Measurements from ENCODE around the gene ARIH2.

ARIH2 gene

GRCh38 chr3:48929358-48930035, 10.9 kb downstream of the ARIH2 start:
- no peak for DNase-seq

GRCh38 chr3:48930590-48930989, 11.9 kb downstream of the ARIH2 start:
- no peak for DNase-seq

GRCh38 chr3:48931944-48932580, 13.4 kb downstream of the ARIH2 start:
- DNase-seq: no peak

DNA sequence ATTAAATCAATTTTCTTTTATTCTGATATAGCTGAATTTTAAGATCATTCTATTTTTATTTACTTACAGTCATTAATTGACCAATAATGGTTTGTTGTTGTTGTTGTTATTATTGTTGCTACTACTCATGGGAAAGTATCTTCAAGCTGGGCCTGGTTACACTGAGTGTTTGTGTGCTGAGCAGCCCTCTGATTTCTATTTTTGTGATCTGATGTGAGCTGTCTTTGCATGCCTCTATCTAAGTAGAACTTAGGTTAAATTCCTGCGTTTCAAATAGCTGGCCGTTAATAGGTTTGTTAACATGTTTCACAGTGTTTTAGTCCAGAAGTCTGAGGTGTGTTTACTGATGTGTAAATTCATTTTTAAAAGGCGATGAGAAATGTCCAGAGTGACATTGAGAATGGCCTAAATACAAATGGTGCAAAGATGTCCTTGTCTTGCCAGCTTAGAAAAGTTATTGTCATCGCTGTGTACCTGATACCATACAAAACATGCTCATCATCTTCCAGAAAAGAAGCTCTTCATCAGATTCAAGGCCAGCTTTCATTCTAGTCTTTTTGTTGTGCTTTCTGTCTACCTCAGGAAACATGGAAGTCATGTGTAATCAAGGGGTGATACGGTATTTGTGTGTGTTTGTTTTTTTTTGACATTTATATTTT, 15.8 kb downstream of the ARIH2 start:
- no peak for DNase-seq

DNA sequence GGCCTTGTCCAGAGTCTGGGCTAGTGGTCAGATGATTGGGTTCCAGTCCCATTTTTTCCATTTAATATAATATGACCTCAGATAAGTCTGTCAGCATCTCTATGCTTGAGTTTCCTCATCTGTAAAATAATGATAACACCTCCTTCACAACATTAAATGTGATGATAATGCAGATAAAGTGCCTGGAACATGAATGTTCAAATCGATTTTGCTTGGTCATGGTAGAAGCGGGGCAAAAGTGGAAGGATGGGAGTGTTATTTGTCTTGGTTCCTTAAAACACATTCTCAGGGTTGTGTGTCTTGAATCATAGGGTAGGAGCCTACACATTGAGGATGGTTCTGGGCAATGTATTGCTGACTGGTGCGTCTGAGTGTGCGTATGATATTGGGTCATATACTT, 16.9 kb downstream of the ARIH2 start:
- no peak for DNase-seq

DNA sequence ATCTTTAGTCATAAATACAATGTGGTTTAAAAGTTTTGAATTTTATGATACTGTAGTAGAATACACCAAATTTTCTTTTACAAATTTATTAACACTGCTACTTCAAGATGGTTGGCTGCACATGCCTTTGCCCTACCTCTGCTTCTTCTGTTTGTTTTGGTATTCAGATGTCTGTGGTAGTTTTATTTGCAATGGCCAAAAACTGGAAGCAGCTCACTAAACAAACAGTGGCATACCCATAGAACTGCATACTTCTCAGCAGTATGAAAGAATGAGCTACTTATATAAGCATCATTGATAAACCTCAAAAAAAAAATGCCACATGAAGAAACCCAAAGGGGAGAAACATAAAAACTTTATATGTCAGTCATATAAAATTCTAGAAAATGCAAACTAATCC, 19.5 kb downstream of the ARIH2 start:
- no peak for DNase-seq

DNA sequence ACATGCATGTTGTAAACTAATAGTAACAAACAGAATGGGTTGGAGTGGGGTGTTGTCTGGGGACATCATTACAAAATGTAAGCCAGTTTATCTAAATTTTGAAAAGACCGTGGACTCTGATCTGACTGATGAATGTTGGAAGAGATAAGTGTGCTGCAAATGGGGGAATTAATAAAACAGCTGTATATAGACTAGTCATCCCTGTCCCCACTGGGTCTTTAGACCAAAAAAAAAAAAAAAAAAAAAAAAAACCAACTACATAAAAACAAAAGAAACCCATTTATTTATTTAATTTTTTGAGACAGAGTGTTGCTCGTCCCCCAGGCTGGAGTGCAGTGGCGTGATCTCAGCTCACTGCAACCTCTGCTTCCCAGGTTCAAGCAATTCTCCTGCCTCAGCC, 20.0 kb downstream of the ARIH2 start:
- no peak for DNase-seq

GRCh38 chr3:48945432-48945831, 26.8 kb downstream of the ARIH2 start:
- no peak for DNase-seq

- no peak for DNase-seq
Observed at GRCh38 chr3:48945891-48946549, 27.4 kb downstream of the ARIH2 start.

GRCh38 chr3:48949376-48949717, 30.7 kb downstream of the ARIH2 start:
- DNase-seq: no peak

DNA sequence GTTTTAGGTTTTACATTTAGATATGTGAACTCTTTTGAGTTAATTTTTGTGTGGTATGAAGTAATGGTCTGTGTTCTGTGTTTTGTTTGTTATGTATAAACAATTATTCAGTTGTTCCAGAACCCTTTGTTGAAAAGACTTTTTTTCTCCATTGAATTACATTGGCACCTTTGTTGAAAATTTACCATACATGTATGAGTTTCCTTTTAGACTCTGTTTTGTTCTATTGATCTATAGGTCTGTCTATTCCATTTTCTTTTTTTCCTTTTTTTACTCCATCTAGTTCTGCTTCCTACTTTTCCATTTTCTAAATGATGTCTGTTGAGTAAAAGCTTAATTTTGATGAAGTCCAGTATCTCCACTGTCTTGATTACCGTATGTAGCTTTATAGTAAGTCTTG, 31.4 kb downstream of the ARIH2 start:
- no peak for DNase-seq

DNA sequence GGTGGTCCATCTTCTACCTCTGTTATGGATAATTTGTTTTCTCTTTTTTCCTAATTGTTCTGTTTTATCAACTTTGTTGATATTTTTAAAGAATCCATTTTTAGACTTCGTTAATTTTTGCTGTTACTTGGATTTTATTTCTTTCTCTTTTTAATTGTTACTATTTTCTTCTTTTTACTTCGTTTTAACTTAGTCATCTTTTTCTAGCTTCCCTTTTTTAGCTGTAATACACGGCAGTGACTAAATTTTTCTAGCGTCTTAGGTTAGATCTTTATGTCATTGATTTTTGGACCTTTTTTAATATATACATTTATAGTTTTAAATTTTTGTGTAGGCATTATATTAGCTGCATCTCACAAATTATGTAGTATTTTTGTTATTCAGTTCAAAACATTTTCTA, 33.1 kb downstream of the ARIH2 start:
- DNase-seq: no peak

DNA sequence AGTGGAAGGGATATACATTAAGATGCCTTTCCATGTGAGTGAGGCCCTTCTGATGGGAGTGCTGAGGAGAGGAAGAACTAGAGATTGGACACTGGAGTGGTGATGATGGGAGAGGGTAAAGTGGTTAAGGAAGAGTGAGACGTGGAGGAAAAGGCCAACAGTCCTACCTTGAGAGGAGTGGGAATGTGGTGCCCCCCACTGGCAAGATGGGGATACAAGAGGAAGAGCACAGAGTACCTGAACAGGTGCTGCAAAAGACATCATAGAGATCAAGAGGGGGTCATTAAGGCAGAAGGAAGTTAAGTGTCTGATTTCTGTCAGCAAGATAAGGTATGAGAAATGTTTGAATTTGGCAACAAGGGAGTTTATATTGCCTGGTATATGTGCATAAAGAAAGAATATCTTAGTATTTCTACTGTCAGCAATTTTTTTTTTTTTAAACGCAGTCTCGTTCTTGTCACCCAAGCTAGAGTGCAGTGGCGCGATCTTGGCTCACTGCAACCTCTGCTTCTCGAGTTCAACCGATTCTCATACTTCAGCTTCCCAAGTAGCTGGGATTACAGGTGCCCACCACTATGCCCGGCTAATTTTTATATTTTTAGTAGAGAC, 34.0 kb downstream of the ARIH2 start:
- DNase-seq: no peak

- no peak for DNase-seq
Observed at GRCh38 chr3:48957006-48957705, 38.5 kb downstream of the ARIH2 start.

DNA sequence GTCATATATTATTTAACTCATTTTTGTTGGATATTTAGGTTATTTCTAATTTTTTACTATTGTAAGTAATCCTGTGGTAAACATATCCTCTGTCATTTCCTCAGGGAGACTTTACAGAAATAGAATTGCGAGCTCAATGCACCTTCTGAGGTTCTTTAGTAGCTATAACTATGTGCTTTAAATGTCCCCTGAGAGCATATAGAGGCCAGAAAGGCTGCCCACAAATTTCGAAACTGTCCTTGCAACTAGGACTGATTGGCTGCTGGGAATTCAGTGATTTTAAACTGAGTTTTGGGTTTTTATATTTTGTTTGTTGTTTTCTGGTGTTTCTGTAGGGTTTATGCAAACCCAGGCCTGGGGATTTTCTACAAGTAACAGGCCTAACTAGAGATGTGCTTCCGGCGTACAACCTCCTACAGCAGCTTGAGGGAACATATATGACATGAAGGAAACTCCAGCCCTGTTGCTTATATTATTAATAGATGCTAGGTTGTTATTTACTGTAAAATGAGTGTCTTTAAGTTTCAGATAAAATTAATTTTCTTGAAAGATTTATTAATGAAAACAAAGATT, 42.3 kb downstream of the ARIH2 start:
- peak; percentile 57 for DNase-seq

DNA sequence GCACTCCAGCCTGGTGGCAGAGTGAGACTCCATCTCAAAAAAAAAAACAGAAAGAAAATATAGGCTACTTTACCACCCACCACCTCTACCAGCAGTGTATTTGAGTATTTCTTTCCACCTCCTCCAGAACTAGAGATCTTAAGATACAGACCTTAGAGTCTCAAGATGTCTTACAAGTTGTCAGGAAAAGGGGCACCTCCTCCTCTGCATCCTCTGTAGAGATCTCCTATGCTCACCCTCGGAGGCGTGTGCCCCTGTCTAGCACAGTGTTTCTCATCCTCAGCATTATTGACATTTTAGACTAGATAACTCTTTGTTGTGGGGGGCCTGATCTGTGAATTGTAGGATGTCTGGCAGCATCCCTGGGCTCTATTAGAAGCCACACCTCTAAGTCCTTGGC, 43.7 kb downstream of the ARIH2 start:
- no peak for DNase-seq

- DNase-seq: no peak
Observed at GRCh38 chr3:48962939-48963338, 44.3 kb downstream of the ARIH2 start.

DNA sequence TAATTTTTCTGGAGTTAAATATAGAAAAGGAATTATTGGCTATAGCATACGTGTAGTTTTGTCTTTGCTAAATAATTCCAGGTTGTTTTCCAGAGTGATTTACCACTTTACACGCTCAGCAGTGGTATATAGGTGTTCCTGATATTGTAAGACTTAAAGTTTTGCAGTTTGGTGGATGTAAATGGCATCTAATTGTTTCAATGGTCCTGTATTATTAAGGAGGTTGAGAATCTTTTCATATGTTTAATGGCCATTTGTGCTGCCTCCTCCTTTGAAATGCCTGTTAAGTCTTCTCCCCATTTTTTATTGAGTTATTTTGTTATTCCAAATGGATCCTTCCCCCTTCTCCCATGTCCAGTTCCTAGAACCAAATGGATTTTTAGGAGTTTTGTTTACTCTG, 44.9 kb downstream of the ARIH2 start:
- no peak for DNase-seq

DNA sequence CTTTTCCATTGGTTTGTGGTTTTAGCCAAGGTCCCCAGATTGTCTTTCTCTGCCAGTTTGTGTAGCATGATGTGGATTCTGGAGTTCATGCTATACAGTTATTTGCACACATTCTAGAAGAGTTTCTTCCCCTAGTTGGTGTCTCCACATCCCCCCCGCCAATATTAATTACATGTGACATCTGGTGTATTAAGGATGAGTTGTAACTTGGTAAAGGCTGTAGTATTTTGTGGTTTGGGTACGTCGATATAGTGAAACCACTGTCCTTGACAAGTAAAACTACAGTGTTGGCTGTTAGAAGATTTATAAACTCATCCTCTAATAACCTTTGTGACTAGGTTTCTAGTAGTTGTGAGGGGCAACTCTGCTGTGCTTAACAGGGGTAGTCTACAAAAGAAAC, 47.7 kb downstream of the ARIH2 start:
- peak; percentile 49 for DNase-seq

GRCh38 chr3:48966876-48967361, 48.3 kb downstream of the ARIH2 start:
- no peak for DNase-seq

DNA sequence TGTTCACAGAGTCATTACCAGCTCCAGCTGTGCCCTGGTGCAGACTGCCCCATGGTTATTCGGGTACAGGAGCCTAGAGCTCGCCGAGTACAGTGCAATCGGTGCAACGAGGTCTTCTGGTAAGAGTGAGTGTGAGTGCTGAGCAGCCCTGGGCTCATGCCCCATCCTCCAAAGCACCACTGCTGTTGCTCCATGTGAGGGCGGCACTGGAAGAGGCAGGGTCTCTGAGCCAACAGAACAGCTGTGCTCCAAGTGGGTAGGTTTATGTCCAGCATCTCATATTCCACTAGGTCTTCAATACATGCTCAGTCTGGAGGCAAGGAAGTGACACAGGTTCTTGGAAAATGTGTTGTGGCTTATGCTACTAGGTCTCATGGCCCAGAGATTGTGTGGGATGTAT, 51.9 kb downstream of the ARIH2 start:
- no peak for DNase-seq

- DNase-seq: no peak
Observed at GRCh38 chr3:48974076-48974864, 55.6 kb downstream of the ARIH2 start.

Data from MV-4-11 (cell line).